Choroid plexus epithelial cell (primary cell): ENCODE measurements around the gene POLR3GL.

Source experiments
- DNase-seq: peaks from one replicate; pipeline ENCODE4 v3.0.0-alpha.2; 2010; ENCODE audit warnings: low read depth
- H3K4me3 ChIP-seq: 2 replicates; pipeline ENCODE4 v1.5.1; 2011; ENCODE audit warnings: low read depth, mild to moderate bottlenecking, control low read depth, low read length, moderate library complexity
- CTCF ChIP-seq: conservative IDR thresholded peaks from 2 replicates; pipeline ENCODE4 v1.5.1; 2011; ENCODE audit warnings: low read depth, mild to moderate bottlenecking, control low read depth, inconsistent platforms, low read length, moderate library complexity

POLR3GL gene

GRCh38 chr1:145980457-145980994 lies 16.0 kb downstream of the POLR3GL start:
- no peak overlapping the region for H3K4me3 ChIP-seq
- TF ChIP-seq CTCF: no peak
- no peak for DNase-seq

GRCh38 chr1:145982010-145982723 lies 17.7 kb downstream of the POLR3GL start:
- no peak for TF ChIP-seq CTCF
- no peak overlapping the region for H3K4me3 ChIP-seq
- no peak for DNase-seq

- DNase-seq: no peak
These were observed 18.8 kb downstream of the POLR3GL start for GRCh38 chr1:145983206-145983675.

GRCh38 chr1:145983960-145984830 lies 19.7 kb downstream of the POLR3GL start:
- no peak for TF ChIP-seq CTCF
- H3K4me3 ChIP-seq: no peak overlapping the region
- no peak for DNase-seq

More at GRCh38 chr1:145983206-145983675, 18.8 kb downstream of the POLR3GL start:
- H3K4me3 ChIP-seq: no peak overlapping the region
- TF ChIP-seq CTCF: no peak

- no peak for TF ChIP-seq CTCF
- no peak for DNase-seq
- H3K4me3 ChIP-seq: no peak overlapping the region
These were observed 20.6 kb downstream of the POLR3GL start for GRCh38 chr1:145985129-145985501.

- TF ChIP-seq CTCF: no peak
- H3K4me3 ChIP-seq: no peak overlapping the region
- peak; percentile 61 for DNase-seq
These were observed 21.3 kb downstream of the POLR3GL start for GRCh38 chr1:145985502-145986439.
